Measurements from ENCODE around the gene CPZ.
A peak's percentile ranks its signal among the peaks of the same experiment; 100 is the strongest.

The CPZ gene

GRCh38 chr4:8596891-8597290, 4.3 kb downstream of the CPZ start:
- DNase-seq, result no peak

DNA sequence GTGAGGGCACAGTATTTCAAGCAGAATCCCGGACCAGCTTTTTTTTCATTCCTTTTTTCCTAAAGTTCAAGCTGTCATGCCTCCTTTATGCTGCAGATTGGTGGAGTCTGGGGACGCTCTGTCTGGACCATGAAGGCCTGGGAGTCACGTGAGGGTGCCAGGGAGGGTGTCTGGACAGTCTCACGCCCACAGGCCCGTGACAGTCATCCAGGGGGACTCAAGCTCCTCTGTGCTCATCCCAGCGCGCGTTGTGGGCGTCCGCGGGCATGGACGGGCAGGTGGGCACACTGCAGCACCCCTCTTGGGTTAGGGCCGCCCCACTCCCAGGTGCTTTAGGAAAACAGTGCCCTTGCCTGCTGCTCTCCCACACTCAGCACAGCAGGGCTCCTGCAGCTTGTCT, 4.8 kb downstream of the CPZ start:
- DNase-seq, result no peak

GRCh38 chr4:8597791-8598190, 5.2 kb downstream of the CPZ start:
- no peak for DNase-seq

GRCh38 chr4:8598391-8599090, 6.0 kb downstream of the CPZ start:
- DNase-seq, result no peak

GRCh38 chr4:8599091-8599460, 6.5 kb downstream of the CPZ start:
- no peak for DNase-seq

GRCh38 chr4:8599657-8600056, 7.1 kb downstream of the CPZ start:
- no peak for DNase-seq

- no peak for DNase-seq
These were observed 7.7 kb downstream of the CPZ start for GRCh38 chr4:8600266-8600665.

DNA sequence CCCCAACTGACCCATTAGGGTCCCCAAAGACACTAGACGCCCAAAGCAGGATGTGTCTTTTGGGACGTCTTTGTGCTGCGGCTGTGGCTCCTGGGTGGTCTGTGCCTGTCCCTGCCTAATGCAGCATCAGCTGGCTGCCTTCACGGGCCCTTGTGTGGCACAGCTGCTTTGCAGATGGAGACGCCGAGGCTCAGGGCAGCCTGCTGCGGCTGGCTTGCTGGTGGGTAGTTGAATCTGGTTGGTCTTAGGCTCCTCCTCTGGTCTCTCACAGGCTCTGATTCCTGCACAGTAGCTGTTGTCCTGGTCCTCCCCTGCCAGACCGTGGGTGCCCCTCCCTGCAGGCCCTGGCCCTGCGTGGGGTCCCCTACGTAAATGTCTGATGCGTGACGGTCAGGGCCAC, 8.1 kb downstream of the CPZ start:
- no peak for DNase-seq

DNA sequence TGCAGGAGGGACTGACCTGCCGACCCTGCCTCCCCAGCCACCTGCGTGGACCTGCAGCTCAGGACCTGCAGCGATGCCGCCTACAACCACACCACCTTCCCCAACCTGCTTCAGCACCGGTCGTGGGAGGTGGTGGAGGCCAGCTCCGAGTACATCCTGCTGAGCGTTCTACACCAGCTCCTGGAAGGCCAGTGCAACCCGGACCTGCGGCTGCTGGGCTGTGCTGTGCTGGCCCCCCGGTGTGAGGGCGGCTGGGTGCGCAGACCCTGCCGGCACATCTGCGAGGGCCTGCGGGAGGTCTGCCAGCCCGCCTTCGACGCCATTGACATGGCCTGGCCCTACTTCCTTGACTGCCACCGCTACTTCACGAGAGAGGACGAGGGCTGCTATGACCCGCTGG, 8.5 kb downstream of the CPZ start:
- DNase-seq, result no peak

- DNase-seq, result no peak
These were observed 9.0 kb downstream of the CPZ start for GRCh38 chr4:8601556-8601955.

GRCh38 chr4:8602686-8603430, 10.3 kb downstream of the CPZ start:
- DNase-seq, result no peak

GRCh38 chr4:8603931-8604330, 11.4 kb downstream of the CPZ start:
- DNase-seq, result no peak

- no peak for DNase-seq
These were observed 12.7 kb downstream of the CPZ start for GRCh38 chr4:8605289-8605688.

DNA sequence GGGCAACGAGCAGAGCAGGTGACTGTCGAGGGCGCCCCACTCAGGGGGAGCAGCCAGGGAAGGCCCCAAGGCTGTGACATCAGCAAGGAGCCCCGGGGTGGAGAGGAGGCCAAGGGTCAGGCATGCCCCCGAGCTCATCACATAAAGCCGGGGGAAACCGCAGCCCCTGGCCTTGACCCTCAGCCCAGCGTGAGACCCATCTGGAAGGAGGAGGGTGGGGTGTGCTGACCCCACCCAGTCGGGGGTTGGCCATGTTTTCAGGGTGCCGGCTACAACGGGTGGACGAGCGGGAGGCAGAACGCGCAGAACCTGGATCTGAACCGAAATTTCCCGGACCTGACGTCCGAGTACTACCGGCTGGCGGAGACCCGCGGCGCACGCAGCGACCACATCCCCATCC, 13.9 kb downstream of the CPZ start:
- DNase-seq, result no peak

GRCh38 chr4:8606966-8607365, 14.4 kb downstream of the CPZ start:
- DNase-seq, result no peak

- DNase-seq, result peak; percentile 14
These were observed 15.3 kb downstream of the CPZ start for GRCh38 chr4:8607603-8608481.

DNA sequence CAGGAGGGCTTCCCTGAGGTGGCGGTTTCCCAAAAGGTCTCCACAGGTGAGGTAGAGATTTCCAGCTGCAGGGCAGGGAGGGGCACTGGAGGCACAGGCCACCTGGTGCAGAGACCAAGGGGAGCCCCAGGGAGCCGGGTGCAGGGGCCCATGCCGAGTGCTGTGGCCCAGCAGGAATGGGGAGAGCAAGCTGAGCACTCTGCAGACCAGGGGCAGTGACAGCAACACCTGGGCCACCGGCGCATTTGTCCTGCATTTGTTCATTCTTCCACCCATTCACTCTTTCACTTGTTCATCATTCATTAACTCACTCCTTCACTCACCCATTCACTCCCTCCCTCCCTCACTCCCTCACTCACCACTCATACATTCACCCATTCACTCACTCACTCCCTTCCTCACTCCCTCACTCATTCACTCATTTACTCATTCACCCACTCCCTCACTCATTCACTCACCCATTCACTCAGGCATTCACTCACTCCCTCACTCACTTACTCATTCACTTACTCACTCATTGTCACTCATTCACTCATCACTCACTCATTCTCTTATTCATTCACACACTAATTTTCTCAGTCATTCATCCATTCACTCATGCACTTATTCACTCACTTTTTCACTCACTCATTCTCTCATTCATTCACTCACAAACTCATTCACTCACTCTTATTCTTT, 16.3 kb downstream of the CPZ start:
- DNase-seq, result no peak

DNA sequence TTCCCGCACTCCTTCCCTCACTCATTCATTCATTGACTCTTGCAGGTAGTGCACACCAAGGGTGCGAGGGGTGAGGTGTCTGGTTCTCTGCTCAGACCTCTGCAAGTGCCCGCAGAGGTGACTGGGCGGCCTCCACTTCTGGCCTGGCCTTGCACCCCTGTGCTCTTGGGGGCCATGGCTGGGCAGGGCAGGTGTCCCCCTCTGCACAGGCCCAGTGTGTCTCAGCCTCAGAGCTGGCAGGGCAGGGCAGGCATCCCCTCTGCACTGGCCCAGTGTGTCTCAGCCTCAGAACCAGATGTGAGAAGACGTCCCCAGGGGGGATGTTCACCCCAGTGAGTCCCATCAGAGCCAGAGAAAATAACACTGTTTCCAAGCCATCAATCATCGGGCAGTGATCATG, 16.8 kb downstream of the CPZ start:
- no peak for DNase-seq

DNA sequence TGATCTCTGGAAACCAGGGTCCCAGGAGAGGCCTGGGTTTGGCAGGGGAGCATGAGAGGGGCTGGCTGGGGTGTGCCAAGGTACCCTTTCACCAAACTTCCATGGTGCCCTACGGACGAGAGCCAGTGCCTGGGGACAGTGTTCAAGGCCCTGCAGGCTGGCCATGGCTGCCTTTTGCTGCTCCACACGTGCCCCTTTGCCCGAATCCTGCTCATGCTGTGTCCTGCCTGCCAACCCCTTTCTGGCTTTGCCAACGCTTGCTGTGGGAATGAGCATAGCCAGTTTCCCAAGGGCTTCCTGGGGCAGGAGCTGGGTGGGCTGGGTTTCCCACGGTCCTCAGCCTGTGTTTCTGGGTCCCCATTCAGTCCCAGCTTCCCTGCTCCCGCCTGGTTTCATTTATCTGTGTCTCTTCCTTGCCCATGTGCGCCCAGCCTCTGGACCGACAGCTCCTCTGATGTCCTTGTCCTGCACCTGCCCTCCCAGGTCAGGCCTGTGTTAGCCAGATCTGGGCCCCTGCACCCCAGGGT, 17.3 kb downstream of the CPZ start:
- no peak for DNase-seq

DNA sequence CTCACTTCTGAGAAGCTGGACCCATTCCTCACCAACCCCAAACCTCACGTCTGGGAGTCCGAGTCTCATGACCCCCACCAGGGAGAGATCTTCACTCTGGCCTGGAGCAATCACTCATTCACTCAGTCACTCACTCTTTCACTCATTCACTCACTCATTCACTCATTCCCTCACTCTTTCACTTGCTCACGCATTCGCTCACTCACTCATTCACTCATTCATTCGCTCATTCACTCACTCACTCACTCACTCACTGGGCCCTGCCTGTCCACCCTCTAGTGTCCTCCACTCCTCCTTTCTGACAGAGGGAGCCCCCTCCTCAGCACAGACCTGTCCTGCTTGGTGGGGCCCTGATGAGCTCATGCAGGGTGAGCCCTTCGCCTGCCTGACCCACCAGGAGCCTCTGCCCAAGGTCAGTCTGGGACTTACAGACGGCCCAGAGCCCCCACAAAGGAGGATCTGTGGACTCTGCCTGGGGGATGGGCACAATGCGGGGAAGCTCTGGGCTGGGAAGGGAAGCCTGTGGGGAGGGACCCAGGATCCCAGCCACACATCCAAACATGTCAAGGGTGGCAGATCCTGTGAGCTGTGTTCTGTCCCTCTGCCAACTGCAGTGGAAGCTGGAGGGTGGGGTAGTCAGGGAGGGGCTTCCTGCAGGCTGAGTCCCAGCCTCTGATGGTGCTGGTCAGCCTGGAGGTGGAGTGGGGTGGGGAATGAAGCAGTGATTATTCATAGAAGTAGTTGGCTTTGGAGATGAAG, 18.5 kb downstream of the CPZ start:
- no peak for DNase-seq

DNA sequence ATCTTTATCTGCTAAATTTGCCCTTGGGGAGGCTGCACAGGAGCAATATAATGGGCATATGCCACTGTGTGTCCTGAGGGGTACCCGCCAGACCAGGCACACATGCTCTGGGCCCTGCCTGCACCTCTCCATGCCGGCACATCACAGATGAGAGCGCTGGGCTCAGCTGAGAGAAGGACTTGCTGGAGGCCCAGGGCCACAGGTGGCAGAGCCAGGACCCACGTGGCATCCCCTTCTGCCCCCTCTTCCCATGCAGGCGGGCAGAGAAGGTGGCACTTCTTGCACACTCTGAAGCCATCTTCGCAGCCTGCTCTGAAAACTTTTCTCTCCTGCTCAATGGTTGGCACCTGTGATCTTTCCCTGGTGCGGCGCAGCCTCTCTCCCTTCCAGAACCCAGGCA, 20.1 kb downstream of the CPZ start:
- DNase-seq, result no peak

Measured in stimulated activated naive CD4-positive, alpha-beta T cell treated with Interleukin-2 at 50 U/mL for 16 hours (primary cell).